Glutamatergic neuron (in vitro differentiated cells): ENCODE measurements around the gene APBB2. TPM values are rescaled to one million over a fixed set of nuclear protein-coding genes. Genes with fewer than 3 reads are reported as not detected.

Source experiments
- DNase-seq: peaks from one replicate; pipeline ENCODE4 v3.0.0; 2022
- H3K27ac Mint-ChIP-seq: one replicate; pipeline ENCODE4 v1.8.0; 2020; ENCODE audit warnings: mild to moderate bottlenecking, mixed read lengths, inconsistent platforms; ENCODE audit not compliant: unreplicated experiment
- H3K27me3 Mint-ChIP-seq: one replicate; pipeline ENCODE4 v1.8.0; 2020; ENCODE audit warnings: mild to moderate bottlenecking, moderate library complexity, mixed read lengths, inconsistent platforms; ENCODE audit not compliant: unreplicated experiment
- H3K36me3 Mint-ChIP-seq: one replicate; pipeline ENCODE4 v1.8.0; 2020; ENCODE audit warnings: mild to moderate bottlenecking, mixed read lengths, inconsistent platforms; ENCODE audit not compliant: unreplicated experiment
- H3K4me1 Mint-ChIP-seq: one replicate; pipeline ENCODE4 v1.8.0; 2020; ENCODE audit warnings: mild to moderate bottlenecking, low read depth, mixed read lengths, inconsistent platforms; ENCODE audit not compliant: unreplicated experiment
- H3K4me3 Mint-ChIP-seq: one replicate; pipeline ENCODE4 v1.8.0; 2020; ENCODE audit warnings: mild to moderate bottlenecking, mixed read lengths, inconsistent platforms; ENCODE audit not compliant: unreplicated experiment
- H3K9me3 Mint-ChIP-seq: one replicate; pipeline ENCODE4 v1.8.0; 2020; ENCODE audit warnings: mild to moderate bottlenecking, moderate library complexity, mixed read lengths, inconsistent platforms; ENCODE audit not compliant: unreplicated experiment
- total RNA-seq: library from RNA; stranded (reverse); fragmentation: NEBNext Ultra II Directional; extraction: Animal tissue kit (Norgen Biotek cat#: 25700); gene quantifications from one replicate; pipeline ENCODE4 v1.2.1, GENCODE V29; 2021; ENCODE audit not compliant: unreplicated experiment
- TF ChIP-seq, protein P1 (sequence below): fragments of 200-600 bp; sonication (generic); IDR thresholded peaks from one replicate; pipeline ENCODE4 v1.5.0; 2021; ENCODE audit not compliant: partially characterized antibody, unreplicated experiment

Gene APBB2
- total RNA-seq, 1 donor from 2014 or later = 117 TPM

DNA sequence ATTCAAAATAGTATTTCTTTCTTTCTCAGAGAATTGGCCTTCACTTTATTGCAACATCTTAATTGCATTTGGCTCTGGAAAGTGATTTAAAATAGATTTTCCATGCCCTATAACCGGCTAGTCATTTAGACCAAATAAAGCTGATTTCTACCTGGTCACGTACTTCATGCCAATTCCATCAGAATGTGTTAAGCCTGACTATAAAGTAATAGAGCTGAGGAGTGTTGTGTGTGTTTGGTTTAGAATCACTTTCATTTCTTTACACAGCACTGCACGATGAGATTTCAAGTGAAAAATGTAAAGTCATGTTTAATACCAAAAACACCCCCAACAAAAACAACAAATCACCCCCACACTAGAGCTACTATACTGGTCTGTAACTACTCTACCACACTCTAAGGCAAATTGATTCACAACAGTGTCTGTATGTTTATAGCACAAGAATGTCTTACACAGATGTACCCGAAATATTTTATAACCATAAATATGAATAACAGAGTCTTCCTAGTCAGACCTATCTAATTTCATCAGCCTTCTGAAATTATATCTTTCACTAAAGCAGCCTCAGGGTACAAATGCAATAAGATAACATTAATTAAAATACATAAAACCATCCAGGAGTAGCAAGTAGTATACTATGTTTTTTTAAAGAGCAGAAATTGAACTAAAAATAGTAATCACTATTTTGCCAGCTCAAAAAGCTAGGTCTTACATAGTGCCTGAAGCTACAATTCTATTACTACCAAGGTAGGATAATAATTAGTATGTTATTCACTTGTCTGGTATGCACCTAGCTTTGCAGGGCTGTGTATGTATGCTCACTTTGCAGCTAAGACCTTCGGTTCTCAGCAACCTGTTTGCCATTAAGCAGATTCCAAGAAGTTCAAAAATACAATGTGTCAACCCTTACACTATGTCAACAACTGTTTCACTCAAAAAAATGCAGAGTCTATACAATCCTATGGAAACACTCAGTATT, 28.4 kb downstream of the APBB2 start:
- Mint-ChIP-seq H3K36me3 (peaks cover 20% of the 10 kb centered on the region), H3K27ac (no peak overlapping the region), H3K4me3 (no peak overlapping the region), H3K9me3 (peaks cover 8% of the 10 kb centered on the region), H3K27me3 (peaks cover 2% of the 10 kb centered on the region), H3K4me1 (peaks cover 7% of the 10 kb centered on the region)
- DNase-seq = no peak
- TF ChIP-seq, protein P1, sequence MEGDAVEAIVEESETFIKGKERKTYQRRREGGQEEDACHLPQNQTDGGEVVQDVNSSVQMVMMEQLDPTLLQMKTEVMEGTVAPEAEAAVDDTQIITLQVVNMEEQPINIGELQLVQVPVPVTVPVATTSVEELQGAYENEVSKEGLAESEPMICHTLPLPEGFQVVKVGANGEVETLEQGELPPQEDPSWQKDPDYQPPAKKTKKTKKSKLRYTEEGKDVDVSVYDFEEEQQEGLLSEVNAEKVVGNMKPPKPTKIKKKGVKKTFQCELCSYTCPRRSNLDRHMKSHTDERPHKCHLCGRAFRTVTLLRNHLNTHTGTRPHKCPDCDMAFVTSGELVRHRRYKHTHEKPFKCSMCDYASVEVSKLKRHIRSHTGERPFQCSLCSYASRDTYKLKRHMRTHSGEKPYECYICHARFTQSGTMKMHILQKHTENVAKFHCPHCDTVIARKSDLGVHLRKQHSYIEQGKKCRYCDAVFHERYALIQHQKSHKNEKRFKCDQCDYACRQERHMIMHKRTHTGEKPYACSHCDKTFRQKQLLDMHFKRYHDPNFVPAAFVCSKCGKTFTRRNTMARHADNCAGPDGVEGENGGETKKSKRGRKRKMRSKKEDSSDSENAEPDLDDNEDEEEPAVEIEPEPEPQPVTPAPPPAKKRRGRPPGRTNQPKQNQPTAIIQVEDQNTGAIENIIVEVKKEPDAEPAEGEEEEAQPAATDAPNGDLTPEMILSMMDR = no peak

DNA sequence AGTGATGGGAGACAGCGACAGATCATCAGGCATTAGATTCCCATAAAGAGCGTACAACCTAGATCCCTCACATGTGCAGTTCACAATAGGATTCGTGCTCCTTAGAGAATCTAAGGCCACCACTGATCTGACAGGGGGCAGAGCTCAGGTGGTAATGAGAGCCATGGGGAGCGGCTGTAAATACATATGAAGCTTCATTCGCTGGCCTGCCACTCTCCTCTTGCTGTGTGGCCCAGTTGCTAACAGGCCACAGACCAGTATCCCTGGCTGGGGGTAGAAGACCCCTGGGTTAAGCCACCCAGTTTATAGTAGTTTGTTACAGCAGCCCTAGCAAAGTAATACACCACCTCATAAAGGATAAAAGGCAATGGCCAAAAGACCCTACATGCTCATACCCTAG, 30.3 kb downstream of the APBB2 start:
- H3K36me3 Mint-ChIP-seq = peaks cover 20% of the 10 kb centered on the region
- TF ChIP-seq, protein P1 = no peak
- no peaks in the 10 kb centered on the region for H3K4me1 Mint-ChIP-seq
- H3K27me3 Mint-ChIP-seq = peaks cover 2% of the 10 kb centered on the region
- no peak for DNase-seq
- peaks cover 8% of the 10 kb centered on the region for H3K9me3 Mint-ChIP-seq
- H3K27ac Mint-ChIP-seq = no peak overlapping the region
- H3K4me3 Mint-ChIP-seq = no peak overlapping the region

DNA sequence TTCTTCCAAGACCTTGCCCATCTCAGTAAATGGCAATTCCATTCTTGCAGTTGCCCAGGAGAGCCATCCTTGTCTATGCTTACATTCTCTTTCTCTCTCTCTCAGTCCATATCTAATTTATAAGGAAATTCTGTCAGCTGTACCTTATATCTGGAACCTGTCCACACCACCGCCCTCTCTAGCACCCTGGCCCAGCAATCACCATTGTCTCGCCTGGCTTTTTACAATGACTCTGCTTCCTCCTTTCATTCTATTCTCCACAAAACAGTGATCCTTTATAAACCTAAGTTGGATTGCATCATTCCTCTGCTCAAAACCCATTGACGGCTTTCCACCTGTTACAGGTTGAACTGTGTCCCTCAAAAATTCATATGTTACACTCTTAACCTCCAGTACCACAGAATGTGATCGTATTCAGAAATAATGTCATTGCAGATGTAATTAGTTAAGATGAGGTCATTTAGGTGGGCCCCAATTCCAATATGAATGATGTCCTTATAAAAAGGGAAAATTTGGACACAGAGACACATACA, 31.3 kb downstream of the APBB2 start:
- H3K27ac Mint-ChIP-seq = no peak overlapping the region
- no peak for DNase-seq
- peaks cover 20% of the 10 kb centered on the region for H3K36me3 Mint-ChIP-seq
- H3K4me3 Mint-ChIP-seq = no peak overlapping the region
- peaks cover 8% of the 10 kb centered on the region for H3K9me3 Mint-ChIP-seq
- H3K4me1 Mint-ChIP-seq = peaks cover 5% of the 10 kb centered on the region
- TF ChIP-seq, protein P1 = no peak
- H3K27me3 Mint-ChIP-seq = peaks cover 2% of the 10 kb centered on the region

DNA sequence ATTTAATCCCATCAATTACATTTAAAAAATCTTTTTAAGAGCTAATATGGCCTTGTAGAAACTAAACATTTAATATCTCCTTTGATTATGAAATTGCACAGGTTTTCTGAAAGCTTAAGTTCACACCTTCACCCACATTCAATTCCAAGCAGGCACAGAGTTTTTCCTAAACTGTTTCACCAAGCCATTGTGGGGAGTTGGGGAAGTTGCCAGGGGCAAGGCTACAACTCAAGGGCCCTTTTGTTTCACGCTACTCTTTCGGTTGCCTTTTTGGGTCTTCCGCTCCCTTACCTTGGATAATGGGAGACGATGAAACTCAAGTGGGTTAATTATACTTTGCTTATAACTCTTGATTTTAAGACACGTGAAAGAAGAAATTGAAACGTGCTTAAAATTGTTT, 33.3 kb downstream of the APBB2 start:
- H3K4me3 Mint-ChIP-seq = no peak overlapping the region
- TF ChIP-seq, protein P1 = no peak
- no peak overlapping the region for H3K27ac Mint-ChIP-seq
- DNase-seq = no peak
- peaks cover 20% of the 10 kb centered on the region for H3K36me3 Mint-ChIP-seq
- H3K9me3 Mint-ChIP-seq = peaks cover 8% of the 10 kb centered on the region
- peaks cover 18% of the 10 kb centered on the region for H3K4me1 Mint-ChIP-seq
- H3K27me3 Mint-ChIP-seq = peaks cover 2% of the 10 kb centered on the region
